MG63 (cell line): ENCODE data around the gene RMC1. TPM values are rescaled to one million over a fixed set of nuclear protein-coding genes. Genes with fewer than 3 reads are reported as not detected.

Source experiments
- DNase-seq: peaks from one replicate; pipeline ENCODE4 v3.0.0-alpha.2; 2020
- H3K27me3 ChIP-seq: fragments of 250-450 bp; sonication (Bioruptor Pico); 2 replicates; pipeline ENCODE4 v1.5.1; 2020; ENCODE audit warnings: mild to moderate bottlenecking, moderate library complexity
- H3K36me3 ChIP-seq: fragments of 250-450 bp; sonication (Bioruptor Pico); 2 replicates; pipeline ENCODE4 v1.5.1; 2020; ENCODE audit warnings: mild to moderate bottlenecking, moderate library complexity
- H3K4me3 ChIP-seq: fragments of 250-450 bp; sonication (Bioruptor Pico); 2 replicates; pipeline ENCODE4 v1.5.1; 2020; ENCODE audit warnings: mild to moderate bottlenecking, moderate library complexity
- H3K9me3 ChIP-seq: fragments of 250-450 bp; sonication (Bioruptor Pico); 2 replicates; pipeline ENCODE4 v1.5.1; 2020; ENCODE audit warnings: mild to moderate bottlenecking, moderate library complexity
- total RNA-seq: library from RNA; depleted of rRNA; stranded (reverse); fragments of >200 nt; shearing (Covaris generic); gene quantifications from 2 replicates; pipeline ENCODE4 v1.2.3, GENCODE V29; 2014; ENCODE audit warnings: low replicate concordance

Gene RMC1
- total RNA-seq, 1 experiment from 2014 or later = 21.1 TPM

DNA sequence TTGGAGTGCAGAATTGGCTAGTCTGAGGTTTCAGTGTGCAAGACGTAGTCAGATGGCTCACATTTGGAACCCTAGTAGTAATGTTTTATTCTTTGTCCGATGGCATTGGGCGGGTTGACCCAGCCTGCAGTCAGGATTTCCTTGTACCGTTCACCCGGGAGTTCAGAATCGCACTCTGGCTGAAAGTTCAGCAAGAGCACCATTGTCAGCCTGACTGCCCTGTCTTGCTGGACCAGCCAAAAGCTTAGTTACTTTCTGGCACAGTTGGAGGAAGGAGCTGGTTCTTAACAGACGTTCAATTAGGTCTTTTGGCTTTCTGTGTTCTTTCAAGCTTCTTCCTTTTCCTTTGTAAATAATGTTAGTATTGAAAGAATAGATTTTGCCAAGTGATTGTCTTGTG, 18.6 kb downstream of the RMC1 start:
- DNase-seq = no peak
- Histone ChIP-seq H3K27me3 (no peaks in the 10 kb centered on the region), H3K36me3 (peaks cover 45% of the 10 kb centered on the region), H3K9me3 (no peaks in the 10 kb centered on the region), H3K4me3 (no peak overlapping the region)

DNA sequence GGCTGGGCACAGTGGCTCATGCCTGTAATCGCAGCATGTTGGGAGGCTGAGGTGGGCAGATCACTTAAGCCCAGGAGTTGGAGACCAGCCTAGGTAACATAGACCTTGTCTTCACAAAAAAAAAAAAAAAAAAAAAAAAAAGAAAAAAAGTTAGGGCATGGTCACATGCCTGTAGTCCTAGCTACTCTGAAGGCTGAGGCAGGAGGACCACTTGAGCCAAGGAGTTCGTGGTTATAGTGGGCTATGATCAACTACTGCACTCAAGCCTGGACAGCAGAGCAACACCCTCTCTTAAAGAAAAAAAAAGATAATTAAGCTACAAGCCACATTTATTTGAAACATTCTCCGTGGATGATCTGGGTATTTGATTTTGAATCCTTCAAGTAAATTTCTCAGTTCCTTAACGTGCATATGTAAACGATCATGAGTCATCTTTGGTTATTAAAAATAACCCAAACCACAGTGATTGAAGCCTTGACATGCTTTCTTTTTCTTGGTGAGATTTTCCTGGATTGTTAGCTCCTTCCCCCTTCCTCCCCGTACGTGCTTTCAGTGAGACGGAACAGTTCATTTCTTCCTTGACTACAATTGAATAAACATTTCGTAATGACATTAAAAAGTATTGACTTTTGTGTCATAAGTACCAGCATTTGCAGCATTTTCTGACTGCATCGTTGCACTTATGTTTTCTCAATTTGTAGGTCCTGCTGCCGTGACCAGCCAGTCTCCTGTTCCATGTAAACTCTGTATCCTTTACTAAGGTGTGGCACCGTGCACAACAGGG, 20.3 kb downstream of the RMC1 start:
- H3K27me3 ChIP-seq = no peaks in the 10 kb centered on the region
- no peak overlapping the region for H3K4me3 ChIP-seq
- H3K36me3 ChIP-seq = peaks cover 47% of the 10 kb centered on the region
- no peak for DNase-seq
- H3K9me3 ChIP-seq = no peaks in the 10 kb centered on the region

DNA sequence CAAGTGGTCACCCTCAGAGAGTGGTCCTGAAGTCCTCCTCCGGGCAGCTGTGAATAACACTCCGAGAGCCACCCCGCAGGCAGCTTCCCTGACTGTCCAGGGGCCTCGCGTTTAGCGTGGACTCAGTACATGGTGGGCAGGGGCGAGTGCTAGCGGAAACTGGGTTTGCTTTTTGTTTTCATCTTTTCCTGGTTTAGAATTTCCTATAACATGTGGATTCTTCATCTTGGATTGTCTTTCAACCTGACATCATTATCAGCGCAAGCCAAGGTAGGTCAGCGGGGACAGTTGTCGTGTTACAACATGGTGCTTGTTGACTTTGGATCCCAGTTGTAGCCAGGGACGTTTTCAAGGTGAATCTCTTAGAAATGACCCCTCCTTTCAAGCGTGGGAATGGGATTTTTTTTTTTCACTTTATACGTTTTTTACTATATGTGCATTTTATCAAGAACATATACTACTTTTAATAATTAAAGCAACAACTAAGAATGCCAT, 20.9 kb downstream of the RMC1 start:
- H3K4me3 ChIP-seq = no peak overlapping the region
- H3K36me3 ChIP-seq = peaks cover 53% of the 10 kb centered on the region

DNA sequence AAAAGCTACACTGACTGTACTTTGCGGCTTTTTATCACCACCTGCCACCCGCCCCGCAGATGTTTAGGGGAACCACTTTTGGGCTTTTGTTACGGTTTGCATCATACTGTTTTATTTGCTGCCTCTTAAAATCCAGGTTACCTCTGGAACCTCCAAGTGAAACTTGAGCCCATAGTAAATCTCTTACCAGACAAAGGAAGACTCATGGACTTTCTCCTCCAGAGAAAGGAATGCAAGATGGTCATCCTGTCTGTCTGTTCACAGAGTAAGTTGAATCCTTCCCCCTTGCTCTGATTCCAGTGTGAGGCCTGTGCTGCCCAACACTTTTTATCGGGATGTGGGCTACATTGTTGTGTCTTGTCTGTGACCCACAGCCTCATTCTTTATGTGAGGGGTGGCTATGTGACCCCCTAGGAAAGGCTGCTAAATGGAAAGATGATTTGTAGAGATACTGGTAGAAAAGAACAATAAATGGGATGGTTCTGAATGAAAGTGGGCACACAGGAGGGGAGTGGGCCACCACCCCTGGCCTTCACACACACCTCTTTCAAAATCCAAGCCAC, 23.3 kb downstream of the RMC1 start:
- no peak overlapping the region for H3K4me3 ChIP-seq
- no peaks in the 10 kb centered on the region for H3K27me3 ChIP-seq
- H3K36me3 ChIP-seq = peaks cover 60% of the 10 kb centered on the region
- H3K9me3 ChIP-seq = no peaks in the 10 kb centered on the region
- DNase-seq = no peak

More for the DNA sequence above, 20.9 kb downstream of the RMC1 start:
- no peak for DNase-seq
- Histone ChIP-seq H3K27me3 (no peaks in the 10 kb centered on the region), H3K9me3 (no peaks in the 10 kb centered on the region)

DNA sequence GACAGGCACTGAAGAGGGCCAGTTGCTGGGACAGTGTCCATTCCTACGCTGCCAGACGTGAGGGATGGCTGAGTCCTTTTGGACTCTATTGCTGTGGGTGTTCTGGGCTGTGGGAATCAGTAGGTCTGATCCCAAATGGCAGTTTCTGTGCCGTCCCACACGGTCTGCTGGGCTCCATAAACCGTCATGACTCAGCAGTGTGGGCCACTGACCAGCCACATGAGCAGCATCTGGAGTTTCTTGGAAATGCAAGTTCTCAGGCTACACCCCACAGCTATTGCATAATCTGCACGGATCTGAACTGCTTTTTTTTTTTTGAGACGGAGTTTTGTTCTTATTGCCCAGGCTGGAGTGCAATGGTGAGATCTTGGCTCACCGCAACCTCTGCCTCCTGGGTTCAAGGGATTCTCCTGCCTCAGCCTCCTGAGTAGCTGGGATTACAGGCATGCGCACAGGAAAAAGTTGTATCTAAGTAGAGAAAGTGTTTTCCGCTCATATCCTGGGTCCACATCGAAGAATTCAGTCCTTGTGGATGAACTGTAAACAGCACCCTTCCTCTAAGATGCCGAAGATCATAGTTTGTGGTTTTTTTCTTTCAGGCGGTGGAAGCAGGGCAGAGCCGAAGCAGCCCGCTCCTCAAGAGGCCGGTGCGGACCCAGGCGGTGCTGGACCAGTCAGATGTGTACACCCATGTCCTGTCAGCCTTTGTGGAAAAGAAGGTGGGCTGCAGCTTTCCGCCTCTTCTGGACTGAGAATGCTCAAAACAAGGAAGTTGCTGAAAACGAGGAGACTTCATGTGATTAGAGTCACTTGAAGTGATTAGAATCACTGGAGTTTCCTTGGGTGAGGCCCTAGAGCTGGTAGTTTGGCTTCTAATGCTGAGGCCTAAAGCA, 25.5 kb downstream of the RMC1 start:
- peaks cover 60% of the 10 kb centered on the region for H3K36me3 ChIP-seq
- H3K27me3 ChIP-seq = no peaks in the 10 kb centered on the region
- peak; percentile 61 for DNase-seq
- H3K4me3 ChIP-seq = no peak overlapping the region
- no peaks in the 10 kb centered on the region for H3K9me3 ChIP-seq

DNA sequence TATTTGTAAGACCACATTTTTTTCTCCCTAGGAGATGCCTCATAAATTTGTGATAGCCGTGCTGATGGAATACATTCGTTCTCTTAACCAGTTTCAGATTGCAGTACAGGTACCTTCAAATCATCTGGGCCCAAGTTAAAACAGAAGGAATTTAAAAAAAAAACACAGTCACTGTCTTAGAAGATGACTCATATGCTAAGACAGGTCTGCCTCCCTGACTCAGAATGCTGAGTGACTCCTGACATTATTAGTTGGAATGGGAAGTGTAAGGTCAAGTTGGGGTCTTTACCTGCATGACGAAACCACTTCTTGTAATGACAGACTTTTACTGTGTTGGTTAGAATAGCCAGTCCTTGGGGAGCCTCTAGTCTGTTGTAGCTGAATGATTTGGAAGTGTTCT, 26.3 kb downstream of the RMC1 start:
- Histone ChIP-seq H3K9me3 (no peaks in the 10 kb centered on the region), H3K27me3 (no peaks in the 10 kb centered on the region), H3K36me3 (peaks cover 62% of the 10 kb centered on the region), H3K4me3 (no peak overlapping the region)
- DNase-seq = no peak

DNA sequence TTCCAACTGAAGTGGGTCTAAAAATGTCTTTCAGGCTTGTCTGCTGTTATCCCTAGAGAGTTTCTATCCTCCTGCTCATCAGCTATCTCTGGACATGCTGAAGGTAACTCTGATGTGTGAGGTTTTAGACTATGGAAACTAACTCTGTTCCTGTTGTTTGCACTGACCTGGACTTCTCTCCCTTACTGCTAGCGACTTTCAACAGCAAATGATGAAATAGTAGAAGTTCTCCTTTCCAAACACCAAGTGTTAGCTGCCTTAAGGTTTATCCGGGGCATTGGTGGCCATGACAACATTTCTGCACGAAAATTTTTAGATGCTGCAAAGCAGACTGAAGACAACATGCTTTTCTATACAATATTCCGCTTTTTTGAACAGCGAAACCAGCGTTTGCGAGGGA, 26.9 kb downstream of the RMC1 start:
- H3K36me3 ChIP-seq = peaks cover 63% of the 10 kb centered on the region
- H3K4me3 ChIP-seq = no peak overlapping the region
- H3K9me3 ChIP-seq = no peaks in the 10 kb centered on the region
- no peak for DNase-seq
- H3K27me3 ChIP-seq = no peaks in the 10 kb centered on the region

DNA sequence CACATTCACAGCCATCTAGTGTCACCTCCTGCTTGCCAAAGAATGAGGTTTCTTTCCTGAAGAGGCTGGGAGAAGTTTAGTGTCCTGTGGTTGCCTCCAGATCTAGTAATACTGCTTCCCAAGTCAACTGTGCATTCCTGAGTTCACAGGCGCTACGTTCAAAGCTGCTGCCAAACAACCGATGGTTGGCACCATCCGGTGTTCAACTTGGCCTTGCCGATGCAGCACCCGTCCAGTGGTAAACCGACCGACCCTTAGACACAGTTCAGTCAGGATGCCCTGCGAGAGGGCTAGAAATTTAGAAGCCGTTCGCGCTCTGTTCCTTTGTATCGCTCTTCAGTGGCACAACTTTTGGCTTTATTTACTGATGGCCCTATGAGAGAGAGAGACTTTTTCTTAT, 28.6 kb downstream of the RMC1 start:
- Histone ChIP-seq H3K36me3 (peaks cover 55% of the 10 kb centered on the region), H3K27me3 (no peaks in the 10 kb centered on the region), H3K9me3 (no peaks in the 10 kb centered on the region), H3K4me3 (no peak overlapping the region)
- DNase-seq = no peak

DNA sequence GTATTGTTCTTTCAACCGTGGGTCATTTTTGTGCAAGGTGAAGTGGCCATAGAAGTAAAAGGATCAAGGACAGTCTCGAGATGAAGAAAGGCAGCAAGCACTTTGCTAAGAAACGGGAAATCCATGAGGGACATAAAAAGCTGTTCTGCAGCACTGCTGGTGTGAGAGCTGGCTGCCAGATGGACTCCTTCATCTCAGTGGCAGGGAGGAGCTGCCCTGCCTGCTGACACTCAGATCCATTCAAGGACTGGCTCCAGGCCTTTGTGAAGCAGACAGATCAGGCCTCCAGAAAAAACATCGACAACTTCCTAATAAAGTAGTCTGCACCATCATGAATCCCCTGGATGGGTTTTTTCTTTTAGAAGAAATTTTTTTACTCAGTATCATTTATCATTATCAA, 29.5 kb downstream of the RMC1 start:
- no peak overlapping the region for H3K4me3 ChIP-seq
- H3K9me3 ChIP-seq = no peaks in the 10 kb centered on the region
- H3K36me3 ChIP-seq = peaks cover 58% of the 10 kb centered on the region
- no peak for DNase-seq
- H3K27me3 ChIP-seq = no peaks in the 10 kb centered on the region

DNA sequence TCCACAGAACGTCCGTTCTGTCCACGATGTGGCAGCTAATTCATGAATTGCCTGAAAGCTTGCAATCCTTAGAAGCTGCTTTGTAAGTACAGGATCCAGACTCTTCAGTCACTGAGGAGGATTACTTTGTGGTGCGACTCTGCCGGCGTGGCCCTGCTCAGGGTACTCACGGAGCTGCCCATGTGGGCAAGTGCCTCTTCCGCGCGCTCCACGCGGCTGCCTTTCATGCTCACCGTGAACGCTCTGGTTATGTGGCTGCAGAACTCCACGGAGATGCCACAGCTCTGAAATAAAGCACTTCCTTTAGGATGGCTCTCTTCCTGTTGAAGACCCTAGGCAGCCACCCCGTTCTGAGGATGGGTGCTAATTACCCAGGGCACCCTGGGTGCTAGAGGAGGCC, 31.0 kb downstream of the RMC1 start:
- Histone ChIP-seq H3K9me3 (no peaks in the 10 kb centered on the region), H3K36me3 (peaks cover 50% of the 10 kb centered on the region), H3K27me3 (no peaks in the 10 kb centered on the region), H3K4me3 (no peak overlapping the region)
- DNase-seq = no peak

DNA sequence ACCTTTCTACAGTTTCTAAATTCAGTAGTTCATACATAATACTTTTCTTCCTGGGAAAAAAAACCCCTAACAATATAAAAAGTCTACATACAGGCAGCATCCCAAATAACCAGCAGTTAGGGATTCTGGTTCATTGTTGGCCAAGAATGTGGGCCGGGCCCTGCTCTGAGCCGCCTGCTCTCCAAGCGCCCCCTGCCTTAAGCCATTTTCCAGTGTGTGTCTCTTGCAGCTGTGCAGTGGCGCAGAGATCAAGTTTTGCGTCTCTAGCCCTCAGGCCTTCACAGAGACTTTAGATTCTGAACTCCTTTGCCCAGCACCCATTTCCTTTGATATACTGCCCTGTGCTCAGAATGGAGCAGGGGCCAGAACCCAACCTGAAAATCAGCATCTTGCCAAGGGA, 32.9 kb downstream of the RMC1 start:
- DNase-seq = no peak
- no peaks in the 10 kb centered on the region for H3K9me3 ChIP-seq
- peaks cover 35% of the 10 kb centered on the region for H3K36me3 ChIP-seq
- no peaks in the 10 kb centered on the region for H3K27me3 ChIP-seq
- no peak overlapping the region for H3K4me3 ChIP-seq

DNA sequence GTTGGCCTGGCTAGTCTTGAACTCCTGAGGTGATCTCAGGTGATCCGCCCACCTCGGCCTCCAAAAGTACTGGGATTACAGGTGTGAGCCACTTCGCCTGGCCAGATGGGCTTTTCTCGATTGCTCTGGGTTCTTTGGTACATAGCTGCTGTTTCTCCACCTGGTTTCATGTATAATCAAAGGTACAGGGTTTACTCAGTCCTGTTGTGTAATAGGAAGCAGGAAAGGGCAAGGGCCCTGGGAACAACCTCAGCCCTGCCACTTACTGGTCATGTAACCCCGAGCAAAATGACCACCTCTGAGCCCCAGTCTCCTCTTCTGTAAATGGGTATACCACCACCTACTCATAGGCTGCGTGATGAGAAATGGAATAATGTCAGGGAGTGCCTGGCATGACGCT, 34.0 kb downstream of the RMC1 start:
- DNase-seq = no peak
- peaks cover 26% of the 10 kb centered on the region for H3K36me3 ChIP-seq
- H3K27me3 ChIP-seq = no peaks in the 10 kb centered on the region
- no peaks in the 10 kb centered on the region for H3K9me3 ChIP-seq
- no peak overlapping the region for H3K4me3 ChIP-seq

DNA sequence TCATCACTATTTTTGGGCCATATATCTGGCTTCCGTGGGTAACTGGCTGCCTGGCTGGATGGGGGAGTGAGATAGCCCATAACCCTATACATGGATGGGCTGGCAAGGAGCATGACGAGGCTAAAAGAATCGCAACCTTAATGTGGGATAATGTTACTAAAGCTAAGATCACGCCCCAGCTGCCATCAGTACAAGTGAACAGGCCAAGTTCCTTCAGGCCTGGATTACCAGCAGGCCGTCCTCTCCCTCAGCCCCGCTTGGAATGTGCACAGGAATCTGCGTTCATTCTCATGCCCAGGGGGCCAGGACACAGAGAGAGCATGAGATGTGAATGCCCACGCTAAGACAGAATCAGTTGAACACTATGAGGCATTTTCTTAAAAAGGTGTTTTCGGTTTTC, 34.7 kb downstream of the RMC1 start:
- DNase-seq = no peak
- H3K36me3 ChIP-seq = peaks cover 30% of the 10 kb centered on the region
- no peaks in the 10 kb centered on the region for H3K27me3 ChIP-seq
- H3K4me3 ChIP-seq = no peak overlapping the region
- no peaks in the 10 kb centered on the region for H3K9me3 ChIP-seq

DNA sequence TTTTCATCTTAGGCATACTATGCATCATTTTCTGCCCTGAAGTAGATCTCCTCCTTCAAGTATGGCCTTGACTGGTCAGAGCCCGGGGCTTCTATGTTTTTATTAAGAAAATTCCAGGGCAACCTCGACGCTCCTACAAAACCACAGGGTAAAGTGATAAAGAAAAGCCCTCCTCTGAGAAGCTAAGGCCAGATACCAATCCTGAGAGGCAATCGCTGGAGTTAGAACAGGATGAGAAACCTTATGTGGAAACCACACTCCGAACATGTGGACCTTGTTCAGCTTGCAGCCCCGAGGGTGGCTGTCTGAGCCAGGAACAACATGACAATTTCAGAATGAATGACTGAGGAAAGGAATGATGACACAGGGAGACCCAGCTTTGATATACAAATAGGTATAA, 35.6 kb downstream of the RMC1 start:
- Histone ChIP-seq H3K4me3 (no peak overlapping the region), H3K36me3 (peaks cover 30% of the 10 kb centered on the region), H3K9me3 (no peaks in the 10 kb centered on the region), H3K27me3 (no peaks in the 10 kb centered on the region)
- no peak for DNase-seq

DNA sequence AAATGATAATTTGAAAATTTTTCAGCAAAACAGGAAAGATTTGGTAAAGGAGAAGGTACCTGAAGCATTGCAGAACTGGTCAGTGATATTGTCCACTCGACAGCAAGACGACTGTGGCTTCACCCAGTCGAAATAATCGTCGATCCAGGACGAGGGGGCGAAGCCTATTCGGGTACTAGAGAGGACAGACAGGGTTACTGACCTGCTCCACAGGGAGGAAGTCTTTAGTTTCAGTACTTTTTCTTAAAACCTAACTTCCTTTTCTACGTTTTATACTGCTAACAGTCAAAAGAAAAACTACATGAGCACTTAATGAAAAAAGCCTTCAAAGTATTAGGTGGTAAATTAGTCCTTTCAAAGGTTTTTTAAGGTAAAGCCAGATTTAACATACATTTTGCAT, 36.0 kb downstream of the RMC1 start:
- DNase-seq = no peak
- H3K36me3 ChIP-seq = peaks cover 27% of the 10 kb centered on the region
- H3K9me3 ChIP-seq = no peaks in the 10 kb centered on the region
- no peaks in the 10 kb centered on the region for H3K27me3 ChIP-seq
- H3K4me3 ChIP-seq = no peak overlapping the region

DNA sequence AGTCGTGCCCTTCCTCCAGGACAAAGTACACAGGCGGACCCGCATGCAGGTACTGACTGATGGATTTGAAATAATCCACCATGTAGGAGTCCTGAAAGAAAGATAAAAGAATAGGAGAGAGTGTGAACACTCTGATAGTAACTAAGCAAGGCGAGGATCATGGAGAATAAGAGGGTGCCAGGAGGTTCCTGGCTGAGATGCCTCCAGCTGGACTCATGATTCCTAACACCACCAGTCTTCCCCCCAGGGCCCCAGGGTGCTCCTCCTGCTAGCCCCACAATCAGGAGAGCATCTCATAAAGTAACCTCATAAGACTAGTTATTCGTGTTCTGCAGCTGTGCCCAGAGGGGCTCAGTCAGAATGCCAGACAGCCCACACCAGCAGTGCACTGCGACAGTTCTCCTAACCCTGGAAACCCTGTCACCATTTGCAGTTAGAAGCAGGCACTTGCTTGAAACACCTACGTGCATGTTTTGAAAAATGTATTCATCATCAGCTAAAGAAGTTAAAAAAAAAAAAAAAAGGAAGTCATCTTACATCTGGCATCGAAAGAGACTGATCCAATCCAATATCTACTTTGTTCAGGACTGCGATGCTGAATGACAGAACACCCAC, 36.7 kb downstream of the RMC1 start:
- Histone ChIP-seq H3K4me3 (no peak overlapping the region), H3K9me3 (no peaks in the 10 kb centered on the region), H3K36me3 (peaks cover 26% of the 10 kb centered on the region), H3K27me3 (no peaks in the 10 kb centered on the region)
- DNase-seq = no peak

DNA sequence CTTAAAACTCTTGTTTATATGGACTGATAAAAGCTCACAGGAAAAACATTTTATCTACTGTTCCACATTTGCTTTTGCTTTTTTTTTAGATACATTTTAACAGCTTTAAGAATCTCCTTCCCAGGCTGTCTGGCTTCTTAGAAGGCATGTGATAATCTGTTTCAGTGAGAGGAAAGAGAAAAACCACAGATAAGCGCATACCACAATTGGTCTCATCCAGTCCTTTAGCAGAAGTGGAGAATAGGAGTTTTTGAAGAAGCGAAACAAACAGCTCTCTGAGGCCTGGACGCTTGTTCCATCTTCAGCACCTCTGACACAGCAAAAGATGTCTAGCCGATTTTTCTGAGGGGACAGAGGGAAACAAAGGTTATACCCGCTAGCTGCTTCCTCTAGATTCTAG, 37.6 kb downstream of the RMC1 start:
- Histone ChIP-seq H3K36me3 (peaks cover 24% of the 10 kb centered on the region), H3K27me3 (no peaks in the 10 kb centered on the region), H3K9me3 (no peaks in the 10 kb centered on the region), H3K4me3 (no peak overlapping the region)
- DNase-seq = no peak
